SJCRH30 (cell line): ENCODE data around the gene ALG10. TPM values are rescaled to one million over a fixed set of nuclear protein-coding genes. Genes with fewer than 3 reads are reported as not detected.
"Not testable (repeated sequence)": the region's sequence is repeated elsewhere in the genome, so short reads cannot be mapped to it uniquely, and the experiment has no call there.

Source experiments
- DNase-seq, 2 experiments: peaks; one replicate each; pipeline ENCODE4 v3.0.0-alpha.2; 2015 to 2020
- H3K27ac ChIP-seq: fragments of 250-450 bp; sonication (Bioruptor Pico); 2 replicates; pipeline ENCODE4 v1.5.1; 2020; ENCODE audit warnings: mild to moderate bottlenecking, moderate library complexity
- H3K27me3 ChIP-seq: fragments of 250-450 bp; sonication (Bioruptor Pico); 2 replicates; pipeline ENCODE4 v1.5.1; 2020; ENCODE audit warnings: mild to moderate bottlenecking, moderate library complexity
- H3K36me3 ChIP-seq: fragments of 250-450 bp; sonication (Bioruptor Pico); 2 replicates; pipeline ENCODE4 v1.5.1; 2020; ENCODE audit warnings: mild to moderate bottlenecking, moderate library complexity
- H3K4me1 ChIP-seq: fragments of 250-450 bp; sonication (Bioruptor Pico); 2 replicates; pipeline ENCODE4 v1.5.1; 2020; ENCODE audit warnings: mild to moderate bottlenecking, moderate library complexity
- H3K4me3 ChIP-seq: fragments of 250-450 bp; sonication (Bioruptor Pico); 2 replicates; pipeline ENCODE4 v1.5.1; 2020; ENCODE audit warnings: mild to moderate bottlenecking, moderate library complexity
- H3K9me3 ChIP-seq: fragments of 250-450 bp; sonication (Bioruptor Pico); replicated peaks from 2 replicates; pipeline ENCODE4 v1.5.1; 2020; ENCODE audit warnings: mild to moderate bottlenecking, moderate library complexity
- total RNA-seq: library from RNA; depleted of rRNA; stranded (reverse); fragments of >200 nt; shearing (Covaris generic); gene quantifications from 2 replicates; pipeline ENCODE4 v1.2.3, GENCODE V29; 2014

Gene ALG10
- total RNA-seq, 1 experiment from 2014 or later = 23.7 TPM

DNA sequence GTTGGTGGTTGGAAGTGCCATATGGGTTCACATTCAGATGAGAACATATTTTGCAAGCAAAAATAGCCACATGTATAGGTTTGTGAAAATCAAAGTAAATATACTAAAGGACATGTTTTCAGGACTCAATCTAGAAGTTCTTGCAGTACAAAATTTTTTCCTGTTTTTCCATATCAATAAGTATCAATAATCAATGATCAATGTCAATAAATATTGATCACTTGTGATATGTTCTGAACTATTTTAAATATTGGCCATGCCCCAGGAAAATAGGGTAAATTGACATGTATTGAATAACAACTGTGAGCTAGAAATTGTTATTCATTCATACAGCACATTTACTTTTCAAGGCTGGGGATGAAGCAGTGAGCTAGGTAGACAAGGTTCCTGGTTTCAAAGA lies 24.3 kb downstream of the ALG10 start:
- Histone ChIP-seq H3K4me3 (no peak overlapping the region), H3K27me3 (no peaks in the 10 kb centered on the region), H3K36me3 (no peaks in the 10 kb centered on the region), H3K27ac (no peak overlapping the region), H3K9me3 (no peaks in the 10 kb centered on the region), H3K4me1 (no peaks in the 10 kb centered on the region)
- DNase-seq = no peak

DNA sequence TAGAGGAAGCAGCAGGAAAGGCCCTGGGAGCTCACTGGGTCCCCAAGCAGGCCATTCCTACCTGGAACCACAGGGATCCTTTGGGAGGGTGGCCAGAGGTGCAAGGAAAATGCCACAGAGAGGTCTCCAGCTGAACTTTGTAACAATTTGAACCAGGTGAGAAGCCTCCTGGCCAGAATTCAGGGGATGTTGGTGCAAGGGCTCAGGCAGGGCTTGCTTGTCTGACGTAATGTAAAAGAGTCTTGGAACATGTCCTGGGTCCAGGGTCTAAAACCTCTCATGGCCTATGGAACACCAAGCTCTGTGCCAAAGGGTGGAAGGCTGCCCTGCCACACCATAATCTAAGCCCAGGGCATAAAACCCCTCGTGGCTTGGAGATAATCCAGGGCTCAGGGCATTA lies 25.6 kb downstream of the ALG10 start:
- H3K36me3 ChIP-seq, DNase-seq, H3K27ac ChIP-seq, H3K27me3 ChIP-seq, H3K4me3 ChIP-seq, H3K4me1 ChIP-seq, H3K9me3 ChIP-seq: not testable (repeated sequence)

DNA sequence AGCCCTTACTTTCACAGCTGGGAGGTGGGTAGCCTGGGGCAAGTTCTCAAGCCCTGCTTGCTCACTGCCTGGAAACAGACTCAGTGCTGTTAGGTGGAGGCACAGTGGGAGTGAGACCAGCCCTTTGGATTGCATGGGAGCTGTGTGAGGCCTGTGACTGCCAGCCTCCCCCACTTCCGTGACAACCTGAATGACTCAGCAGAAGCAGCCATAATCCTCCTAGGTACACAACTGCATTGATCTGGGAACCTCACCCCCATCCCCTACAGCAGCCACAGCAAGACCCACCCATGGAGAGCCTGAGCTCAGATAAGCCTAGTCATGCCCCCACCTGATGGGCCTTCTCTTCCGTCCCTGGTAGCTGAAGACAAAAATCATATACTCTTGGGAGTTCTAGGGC lies 26.4 kb downstream of the ALG10 start:
- Histone ChIP-seq H3K27me3 (no peaks in the 10 kb centered on the region), H3K4me1 (no peaks in the 10 kb centered on the region), H3K27ac (no peak overlapping the region), H3K36me3 (no peaks in the 10 kb centered on the region), H3K4me3 (no peak overlapping the region), H3K9me3 (no peaks in the 10 kb centered on the region)
- DNase-seq = no peak

DNA sequence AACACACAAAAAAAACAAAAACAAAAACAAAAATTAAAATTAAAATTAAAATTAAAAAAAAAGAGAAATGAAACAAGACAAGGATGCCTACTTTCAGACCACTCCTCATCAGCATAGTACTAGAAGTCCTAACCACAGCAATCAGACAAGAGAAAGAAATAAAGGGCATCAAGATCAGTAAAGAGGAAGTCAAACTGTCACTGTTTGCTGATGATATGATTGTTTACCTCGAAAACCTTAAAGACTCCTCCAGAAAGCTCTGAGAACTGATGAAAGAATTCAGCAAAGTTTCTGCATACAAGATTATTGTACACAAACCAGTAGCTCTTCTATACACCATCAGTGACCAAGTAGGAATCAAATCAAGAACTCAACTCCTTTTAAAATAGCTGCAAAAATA lies 29.2 kb downstream of the ALG10 start:
- Histone ChIP-seq H3K9me3 (no peaks in the 10 kb centered on the region), H3K4me3 (no peak overlapping the region), H3K27me3 (no peaks in the 10 kb centered on the region), H3K4me1 (no peaks in the 10 kb centered on the region), H3K27ac (no peak overlapping the region), H3K36me3 (no peaks in the 10 kb centered on the region)
- no peak for DNase-seq

DNA sequence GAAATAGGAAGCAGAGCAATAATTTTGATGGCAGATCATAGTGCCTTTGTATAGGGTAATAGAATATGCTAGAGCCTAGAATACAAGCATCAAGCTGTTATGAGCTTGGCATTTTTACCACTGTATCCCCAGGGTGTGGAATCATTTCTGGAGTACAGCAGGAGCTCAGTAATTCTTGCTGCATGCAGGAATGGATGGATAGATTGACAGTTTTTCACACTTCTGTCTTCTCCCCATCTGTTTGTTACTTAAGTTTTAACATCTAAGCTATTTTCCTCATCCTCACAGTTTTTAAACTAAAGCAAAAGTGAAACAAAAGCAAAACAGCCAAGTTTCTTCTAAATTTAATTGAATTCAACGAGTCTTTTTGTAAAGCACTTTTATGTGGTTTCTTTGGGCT lies 32.6 kb downstream of the ALG10 start:
- H3K4me1 ChIP-seq = no peaks in the 10 kb centered on the region
- DNase-seq = no peak
- no peaks in the 10 kb centered on the region for H3K27me3 ChIP-seq

More for the DNA sequence above, 32.6 kb downstream of the ALG10 start:
- H3K27ac ChIP-seq = no peak overlapping the region
- H3K36me3 ChIP-seq = no peaks in the 10 kb centered on the region
- H3K4me3 ChIP-seq = no peak overlapping the region
- no peaks in the 10 kb centered on the region for H3K9me3 ChIP-seq
